H4 (cell line): ENCODE results near the gene CSPG4. TPM values are rescaled to one million over a fixed set of nuclear protein-coding genes. Genes with fewer than 3 reads are reported as not detected.
"Not testable (repeated sequence)": the region's sequence is repeated elsewhere in the genome, so short reads cannot be mapped to it uniquely, and the experiment has no call there.

ENCODE experiments used
- DNase-seq: peaks from one replicate; pipeline ENCODE4 v3.0.0-alpha.2; 2015; ENCODE audit warnings: low spot score
- total RNA-seq: library from RNA; depleted of rRNA; stranded (reverse); fragments of >200 nt; shearing (Covaris generic); gene quantifications from 2 replicates; pipeline ENCODE4 v1.2.3, GENCODE V29; 2014

Gene CSPG4
- total RNA-seq, 1 experiment from 2014 or later: 0.14 TPM

DNA sequence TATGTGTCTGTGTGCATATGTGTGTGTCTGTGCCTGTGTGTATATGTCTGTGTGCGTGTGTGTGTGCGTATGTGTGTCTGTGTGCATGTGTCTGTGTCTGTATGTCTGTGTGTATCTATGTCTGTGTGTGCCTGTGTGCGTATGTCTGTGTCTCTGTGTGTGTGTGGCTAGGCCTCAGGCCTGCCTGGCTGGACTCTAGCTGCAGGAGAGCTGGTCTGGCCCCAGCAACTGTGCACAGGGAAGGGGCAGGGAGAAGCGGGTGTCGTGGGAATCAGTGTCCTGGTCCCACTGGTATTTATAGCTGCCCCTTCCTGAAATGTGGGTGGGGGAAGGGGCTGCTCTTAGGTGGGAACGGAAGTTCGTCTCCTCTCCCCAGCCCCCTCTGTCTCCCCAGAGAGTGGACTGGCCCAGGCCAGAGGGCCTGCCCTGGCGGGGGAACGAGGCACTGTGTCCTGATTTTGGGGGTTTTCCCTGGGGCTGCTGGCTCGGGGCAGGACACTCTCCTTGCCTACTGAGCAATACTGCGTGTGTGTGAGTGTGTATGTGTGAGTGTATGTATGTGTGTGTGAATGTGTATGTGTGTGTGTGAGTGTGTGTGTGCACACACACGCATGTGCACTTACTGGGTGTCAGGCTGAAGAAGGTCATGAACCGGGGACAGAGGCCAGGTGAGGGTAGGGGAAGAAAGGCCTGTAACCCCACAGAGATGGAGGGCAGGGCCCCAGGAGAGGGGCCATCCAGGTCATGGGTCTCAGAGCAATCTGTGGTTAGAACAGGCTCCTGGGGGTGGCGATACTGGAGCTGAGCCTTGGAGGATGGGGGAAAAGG is 6.6 kb downstream of the CSPG4 start:
- no peak for DNase-seq

DNA sequence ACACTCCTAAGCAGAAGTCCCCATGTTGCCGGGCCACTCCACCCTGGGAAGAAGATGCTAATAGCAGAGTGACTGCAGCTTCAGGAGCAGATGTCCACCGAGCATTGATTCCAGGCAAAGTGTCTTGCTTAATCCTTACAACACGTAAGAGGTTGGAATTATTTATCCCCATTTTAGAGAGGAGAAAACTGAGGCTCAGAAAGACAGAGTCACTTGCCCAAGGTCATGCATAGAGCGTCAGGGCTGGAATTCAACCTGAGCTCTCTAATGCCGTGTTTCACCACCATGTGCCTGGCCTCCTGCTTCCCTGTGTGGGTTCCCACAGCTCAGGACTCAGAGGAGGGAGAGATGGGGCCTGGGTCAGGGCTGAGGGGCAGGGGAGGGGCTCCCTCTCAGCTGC is 7.3 kb downstream of the CSPG4 start:
- not testable (repeated sequence) for DNase-seq

GRCh38 chr15:75704618-75705017 is 8.0 kb downstream of the CSPG4 start:
- DNase-seq: no peak

- DNase-seq: no peak
Measured at GRCh38 chr15:75704263-75704615, 8.4 kb downstream of the CSPG4 start.

DNA sequence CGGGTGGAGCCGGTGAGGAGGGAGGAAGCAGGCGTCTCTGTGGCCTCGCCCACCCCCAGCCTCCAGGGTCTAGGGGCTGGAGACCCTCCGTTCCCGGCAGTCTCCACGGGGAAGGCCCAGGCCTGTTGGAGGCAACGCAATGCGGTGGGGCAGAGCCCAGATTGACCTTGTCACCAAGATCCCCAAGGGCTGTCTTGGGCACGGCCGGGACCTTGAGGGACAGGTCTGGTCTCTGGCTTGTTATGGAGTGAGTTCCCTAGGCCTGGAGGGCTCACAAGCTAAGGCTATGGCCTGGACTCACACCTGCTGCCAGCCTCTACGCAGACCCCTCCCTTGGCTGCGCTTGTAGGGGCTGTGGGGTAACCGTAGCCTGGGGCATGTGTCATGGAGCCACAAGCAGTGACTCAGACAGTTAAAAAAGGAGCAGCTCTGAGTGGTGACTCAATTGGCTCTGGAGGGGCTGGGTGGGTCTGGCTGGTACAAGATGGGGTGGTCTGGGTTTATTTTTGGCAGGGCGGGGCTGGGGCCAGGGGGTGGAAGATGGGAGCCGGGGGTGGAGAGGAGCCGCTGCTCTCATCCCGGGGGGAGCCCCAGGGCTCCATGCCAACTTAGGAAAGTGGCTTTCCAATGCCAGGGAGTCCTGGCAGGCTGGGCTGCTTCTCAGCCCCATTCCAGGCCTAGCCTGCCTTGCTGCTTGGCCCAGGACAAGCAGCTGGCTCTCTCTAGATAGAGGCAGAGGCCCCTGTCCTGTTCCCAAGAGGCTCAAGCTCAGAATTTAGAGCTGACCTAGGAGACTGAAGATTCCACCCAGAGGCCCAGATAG is 9.0 kb downstream of the CSPG4 start:
- DNase-seq: not testable (repeated sequence)

GRCh38 chr15:75702436-75702835 is 10.2 kb downstream of the CSPG4 start:
- no peak for DNase-seq

- not testable (repeated sequence) for DNase-seq
Measured at GRCh38 chr15:75701071-75702003, 11.3 kb downstream of the CSPG4 start.

DNA sequence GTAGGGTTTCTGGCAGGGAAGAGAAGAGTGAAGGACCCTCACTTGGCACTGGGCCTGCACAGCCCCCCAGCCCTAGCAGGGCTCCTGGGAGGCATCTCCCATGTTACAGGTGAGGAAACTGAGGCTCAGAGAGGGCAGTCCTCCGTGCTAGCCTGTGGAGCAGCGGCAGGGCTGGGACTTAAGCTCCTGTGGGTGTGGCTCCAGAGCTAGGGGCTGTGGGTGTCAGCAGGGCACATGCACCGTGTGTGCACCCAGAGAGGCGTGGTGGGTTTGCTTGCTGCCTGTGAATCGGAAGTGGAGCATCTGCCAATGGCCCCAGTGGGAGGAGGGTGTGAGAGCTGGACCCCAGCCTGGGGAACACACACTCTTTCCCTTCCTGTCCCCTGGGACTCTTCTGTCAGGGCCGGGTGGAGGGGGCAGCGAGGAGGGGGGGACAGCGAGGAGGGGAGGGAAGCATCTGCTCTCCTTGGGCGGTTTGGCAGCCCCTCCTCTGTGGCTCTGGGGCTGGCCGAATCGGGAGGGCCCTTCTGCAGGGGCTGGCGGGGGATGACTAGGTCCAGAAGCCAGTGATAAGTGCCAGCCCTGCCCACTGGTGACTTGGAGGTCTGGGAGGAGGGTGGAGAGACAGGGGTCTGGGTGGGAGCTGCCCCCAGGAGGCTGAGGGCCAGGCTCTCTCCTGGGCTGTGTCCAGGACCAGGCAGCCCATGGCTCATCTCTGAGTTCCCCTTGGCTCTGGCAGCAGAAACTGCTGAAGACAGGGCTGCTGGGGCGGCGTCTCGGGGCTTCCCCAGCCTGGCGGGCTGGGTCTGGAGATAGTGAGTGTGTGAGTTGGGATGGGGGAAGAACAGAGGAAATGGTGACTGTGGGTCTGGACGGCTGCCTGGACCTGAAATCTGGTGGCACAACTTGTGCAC is 12.4 kb downstream of the CSPG4 start:
- not testable (repeated sequence) for DNase-seq

GRCh38 chr15:75699517-75699916 is 13.1 kb downstream of the CSPG4 start:
- not testable (repeated sequence) for DNase-seq

GRCh38 chr15:75697974-75698747 is 14.5 kb downstream of the CSPG4 start:
- not testable (repeated sequence) for DNase-seq

GRCh38 chr15:75697523-75697922 is 15.1 kb downstream of the CSPG4 start:
- no peak for DNase-seq

DNA sequence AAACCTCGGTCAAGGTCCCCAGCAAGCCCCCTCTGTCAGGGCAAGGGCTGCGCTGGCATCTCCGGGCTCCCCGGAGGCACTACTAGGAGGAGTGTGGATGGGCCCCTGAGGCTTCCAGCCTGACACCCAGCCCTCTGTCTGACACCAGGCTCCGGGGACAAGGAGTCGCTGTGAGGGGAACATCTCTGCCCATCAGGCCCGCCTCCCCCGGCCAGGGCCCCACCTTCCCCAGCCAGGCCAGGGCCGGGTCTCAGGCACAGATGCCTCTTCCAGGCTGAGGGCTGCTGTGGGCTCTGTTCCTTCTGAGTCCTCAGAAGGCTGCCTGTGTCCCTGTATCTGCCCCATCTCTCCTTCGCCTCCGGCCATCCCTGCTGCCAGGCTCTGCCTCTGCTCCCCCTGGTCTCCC is 15.8 kb downstream of the CSPG4 start:
- no peak for DNase-seq

GRCh38 chr15:75696311-75696720 is 16.3 kb downstream of the CSPG4 start:
- DNase-seq: no peak

DNA sequence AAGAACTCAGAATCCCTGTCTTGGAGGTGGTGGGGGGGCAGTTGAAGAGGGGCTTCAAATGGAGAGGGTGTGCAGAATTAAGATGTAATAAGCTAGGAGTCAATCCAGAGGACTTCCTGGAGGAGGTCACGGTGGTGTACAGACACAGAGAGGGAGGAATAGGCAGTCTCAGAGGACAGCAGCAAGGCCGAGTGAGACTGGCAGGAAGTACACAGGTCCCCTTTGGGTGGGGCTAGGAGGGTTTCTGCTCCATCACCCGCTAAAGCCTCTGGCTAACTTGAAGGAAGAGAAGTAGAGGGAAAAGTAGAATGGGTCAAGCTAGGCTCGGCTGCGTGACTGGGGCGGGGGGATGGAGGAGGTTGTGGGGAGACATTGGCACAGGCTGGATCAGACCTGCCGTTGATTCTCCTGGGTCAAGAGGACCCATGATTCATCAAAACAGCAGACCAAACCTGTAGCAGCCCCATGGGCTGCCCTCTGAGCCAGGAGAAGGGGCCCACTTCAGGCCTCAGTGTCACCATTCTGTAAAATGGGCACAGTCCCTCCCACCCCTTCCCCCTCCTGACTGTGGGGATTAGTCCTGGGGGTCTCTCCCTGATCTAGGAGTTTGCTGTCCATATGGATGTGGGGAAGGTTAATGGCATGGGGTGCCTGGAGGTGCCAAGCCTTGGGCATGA is 16.9 kb downstream of the CSPG4 start:
- no peak for DNase-seq

GRCh38 chr15:75695220-75695619 is 17.4 kb downstream of the CSPG4 start:
- no peak for DNase-seq

- peak; percentile 86 for DNase-seq
Measured at GRCh38 chr15:75694241-75695182, 18.1 kb downstream of the CSPG4 start.

DNA sequence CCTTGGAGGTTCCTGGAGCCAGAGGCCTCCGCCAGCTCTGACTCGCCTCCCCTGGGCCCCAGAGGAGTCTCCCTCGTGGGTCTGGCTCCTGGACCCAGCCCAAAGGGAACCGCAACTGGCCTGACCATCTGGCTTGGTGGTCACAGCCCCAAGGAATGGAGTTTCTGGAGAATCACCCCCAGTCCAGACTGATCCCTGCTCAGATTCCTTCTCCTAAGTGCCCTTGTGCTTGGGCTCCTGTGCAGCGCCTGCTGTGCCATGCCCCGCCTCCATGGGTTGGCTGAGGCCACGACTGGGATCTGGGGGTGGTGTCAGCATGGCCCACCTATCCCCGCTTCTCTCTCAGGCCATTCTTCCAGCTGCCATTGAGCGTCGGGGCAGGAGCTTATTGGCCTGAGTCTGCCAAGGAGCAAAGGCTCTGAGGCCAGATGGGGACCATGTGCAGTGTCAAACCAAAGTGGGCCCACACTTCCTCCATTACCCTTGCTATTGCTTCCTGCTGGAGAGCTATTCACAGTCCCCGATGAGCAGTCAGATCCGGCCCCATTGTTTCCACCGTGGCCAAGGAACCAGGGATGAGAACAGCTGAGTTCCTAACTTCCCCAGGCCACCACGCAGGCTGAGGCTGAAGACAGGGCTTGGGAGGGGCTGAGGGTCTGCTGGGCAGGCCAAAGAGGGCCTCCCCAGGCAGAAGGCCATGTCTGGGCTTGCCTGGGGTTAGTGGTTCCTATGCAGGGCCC is 19.0 kb downstream of the CSPG4 start:
- peak; percentile 42 for DNase-seq
